Measurements from ENCODE around the gene PLEK. TPM values are rescaled to one million over a fixed set of nuclear protein-coding genes. Genes with fewer than 3 reads are reported as not detected.

The PLEK gene
- total and polyA plus RNA-seq, 9 of the 15 experiments (the other 6 are each of a cell fraction or from before 2014, with no cell fraction given), result 0.14 to 1.2 (median 0.36) TPM

DNA sequence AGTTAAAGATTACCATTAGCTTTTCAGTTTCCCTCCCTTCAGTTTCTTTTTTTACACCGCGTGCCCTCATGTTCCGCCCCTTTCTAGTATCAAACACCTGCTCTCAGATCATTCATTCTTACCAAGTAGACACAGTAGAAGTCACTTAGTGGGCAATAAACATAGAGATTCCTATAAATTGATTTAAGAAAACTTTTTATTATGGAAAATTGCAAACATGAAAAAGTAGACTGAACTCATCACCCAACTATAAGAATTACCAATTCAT lies 24.1 kb upstream of the PLEK start:
- CTCF ChIA-PET (ENCODE audit: low intra/inter-chr PET ratio), result no interaction called here

More for the DNA sequence above, 24.1 kb upstream of the PLEK start:
- 88% methylated on average over 3 of the region's 3 CpGs for WGBS (ENCODE audit: insufficient coverage, low coverage, missing lambda C conversion rate)
- no peak overlapping the region for H3K9ac ChIP-seq (ENCODE audit: insufficient read depth in 1 of 2, low read depth in 2 of 2, low read length in 2 of 2)
- no peaks in the 10 kb centered on the region for H3K27me3 ChIP-seq (ENCODE audit: control insufficient read depth in 2 of 2, insufficient read depth in 2 of 2, low read length in 2 of 2)
- no peak overlapping the region for H3K27ac ChIP-seq (ENCODE audit: extremely low read depth, low read depth, low read length)
- DNase-seq (ENCODE audit: extremely low read depth in 1 of 4, low spot score in 3 of 4) (no peak), FAIRE-seq (no peak), ATAC-seq (no peak)
- H3K4me2 ChIP-seq (ENCODE audit: insufficient read depth, low read length), result no peak overlapping the region
- no peaks in the 10 kb centered on the region for H3K9me1 ChIP-seq (ENCODE audit: control insufficient read depth, insufficient read depth, low read length)
- H2AFZ ChIP-seq (ENCODE audit: low read depth, low read length), result no peak overlapping the region
- H4K20me1 ChIP-seq (replicated peaks; ENCODE audit: control insufficient read depth, insufficient read depth, low read length), result no peaks in the 10 kb centered on the region
- in situ Hi-C loops (cut with MboI), result no loop called here
- H3K79me2 ChIP-seq (ENCODE audit: control insufficient read depth, insufficient read depth, low read length), result no peaks in the 10 kb centered on the region
- no peaks in the 10 kb centered on the region; a peak in 2 of 5 replicates for H3K4me1 ChIP-seq (replicated peaks in 1 of 2; ENCODE audit: control insufficient read depth in 2 of 2, insufficient read depth in 2 of 2, low read length in 2 of 2)
- H3K9me3 ChIP-seq (replicated peaks; ENCODE audit: control insufficient read depth, insufficient read depth, low read depth, low read length), result no peaks in the 10 kb centered on the region
- POLR2A ChIA-PET, result interaction anchor here (0.6 kb wide), 1 partner anchor 1815 kb away, joined by 3 read pairs; no protein-coding TSS in a partner anchor
- intact Hi-C loops (cut with micrococcal nuclease), result no loop called here
- TF ChIP-seq SMAD1 (IDR thresholded peaks at IDR 0.05; ENCODE audit: low read depth, low read length, partially characterized antibody) (no peak), HNRNPK (IDR thresholded peaks at IDR 0.05; ENCODE audit: low read depth, low read length, poor library complexity, severe bottlenecking) (no peak), HEY1 (CRISPR knock-in tag; IDR thresholded peaks at IDR 0.05; ENCODE audit: borderline replicate concordance) (no peak), TCF7L2 (IDR thresholded peaks at IDR 0.05; ENCODE audit: low read depth, low read length) (no peak), ZNF212 (CRISPR knock-in tag; IDR thresholded peaks at IDR 0.05) (no peak), ARNT (IDR thresholded peaks at IDR 0.05) (no peak), DDX20 (tag; IDR thresholded peaks at IDR 0.05; ENCODE audit: low read depth) (no peak), BRF1 (IDR thresholded peaks at IDR 0.05; ENCODE audit: borderline replicate concordance, extremely low read depth, insufficient read length) (no peak), BACH1 (tag; IDR thresholded peaks at IDR 0.05) (no peak), ZFP36 (IDR thresholded peaks at IDR 0.05; ENCODE audit: low read depth, low read length, partially characterized antibody) (no peak), TSC22D4 (tag; IDR thresholded peaks at IDR 0.05) (no peak), FOXM1 (IDR thresholded peaks at IDR 0.05; ENCODE audit: low read depth) (no peak), FOXM1 (CRISPR knock-in tag; IDR thresholded peaks at IDR 0.05; ENCODE audit: low read depth) (no peak), CREM (IDR thresholded peaks at IDR 0.05; ENCODE audit: low read depth) (no peak), POLR3A (IDR thresholded peaks at IDR 0.05; ENCODE audit: borderline replicate concordance, extremely low read depth, insufficient read depth, insufficient read length) (no peak), WHSC1 (IDR thresholded peaks at IDR 0.05; ENCODE audit: low read length) (no peak)
- TF ChIP-seq, protein P1, sequence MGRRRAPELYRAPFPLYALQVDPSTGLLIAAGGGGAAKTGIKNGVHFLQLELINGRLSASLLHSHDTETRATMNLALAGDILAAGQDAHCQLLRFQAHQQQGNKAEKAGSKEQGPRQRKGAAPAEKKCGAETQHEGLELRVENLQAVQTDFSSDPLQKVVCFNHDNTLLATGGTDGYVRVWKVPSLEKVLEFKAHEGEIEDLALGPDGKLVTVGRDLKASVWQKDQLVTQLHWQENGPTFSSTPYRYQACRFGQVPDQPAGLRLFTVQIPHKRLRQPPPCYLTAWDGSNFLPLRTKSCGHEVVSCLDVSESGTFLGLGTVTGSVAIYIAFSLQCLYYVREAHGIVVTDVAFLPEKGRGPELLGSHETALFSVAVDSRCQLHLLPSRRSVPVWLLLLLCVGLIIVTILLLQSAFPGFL (CRISPR knock-in tag; IDR thresholded peaks at IDR 0.05), result no peak
- no peaks in the 10 kb centered on the region for H3K36me3 ChIP-seq (ENCODE audit: control insufficient read depth, insufficient read depth, low read length)
- no peak overlapping the region for H3K4me3 ChIP-seq
- BruUV-seq (replicated peaks), result no TSS peak
